ENCODE results near the gene ARHGEF25.
"Not testable (repeated sequence)": the region's sequence is repeated elsewhere in the genome, so short reads cannot be mapped to it uniquely, and the experiment has no call there.

The ARHGEF25 gene

GRCh38 chr12:57641699-57642442, 30.6 kb downstream of the ARHGEF25 start:
- DNase-seq = no peak

GRCh38 chr12:57645990-57646658, 34.9 kb downstream of the ARHGEF25 start:
- not testable (repeated sequence) for DNase-seq

GRCh38 chr12:57646659-57647049, 35.4 kb downstream of the ARHGEF25 start:
- not testable (repeated sequence) for DNase-seq

- no peak for DNase-seq
Observed at GRCh38 chr12:57654042-57654441, 42.8 kb downstream of the ARHGEF25 start.

- no peak for DNase-seq
Observed at GRCh38 chr12:57655541-57656240, 44.5 kb downstream of the ARHGEF25 start.

GRCh38 chr12:57656408-57656807, 45.2 kb downstream of the ARHGEF25 start:
- DNase-seq = not testable (repeated sequence)

GRCh38 chr12:57657744-57658143, 46.5 kb downstream of the ARHGEF25 start:
- peak; percentile 59 for DNase-seq

GRCh38 chr12:57658890-57659289, 47.7 kb downstream of the ARHGEF25 start:
- DNase-seq = no peak

GRCh38 chr12:57661376-57661775, 50.1 kb downstream of the ARHGEF25 start:
- no peak for DNase-seq

GRCh38 chr12:57665066-57665820, 54.0 kb downstream of the ARHGEF25 start:
- not testable (repeated sequence) for DNase-seq
